ENCODE results near the gene PRKG1. TPM values are rescaled to one million over a fixed set of nuclear protein-coding genes. Genes with fewer than 3 reads are reported as not detected.

PRKG1 gene
- total and polyA plus RNA-seq, 2 donors from 2014 or later: 3.6 to 14.8 TPM

- intact Hi-C loops (cut with DNase I): no loop called here
- Histone ChIP-seq H3K27ac (ENCODE audit: low read depth in 2 of 2, low read length in 2 of 2) (no peak overlapping the region), H3K4me3 (ENCODE audit: low read length in 3 of 3) (no peak overlapping the region), H3K4me1 (ENCODE audit: control insufficient read depth in 2 of 3, insufficient read depth in 2 of 3, low read depth in 1 of 3, low read length in 3 of 3) (no peaks in the 10 kb centered on the region), H3K9me3 (ENCODE audit: control insufficient read depth in 2 of 3, insufficient read depth in 1 of 3, low read length in 3 of 3) (peaks cover 0 to 5% (median 0%) of the 10 kb centered on the region in 3 donors), H3K36me3 (ENCODE audit: control insufficient read depth in 2 of 3, insufficient read depth in 3 of 3, low read length in 3 of 3) (no peaks in the 10 kb centered on the region), H3K9ac (ENCODE audit: low read length in 3 of 3) (no peak overlapping the region), H3K27me3 (ENCODE audit: control insufficient read depth, insufficient read depth, low read length) (no peaks in the 10 kb centered on the region)
- no peak for FAIRE-seq
- no peak for DNase-seq
- no peak for TF ChIP-seq CTCF (IDR thresholded peaks at IDR 0.05; ENCODE audit: borderline replicate concordance, extremely low read depth, insufficient read depth)
Measured at GRCh38 chr10:52007091-52007490, 932.8 kb downstream of the PRKG1 start.

DNA sequence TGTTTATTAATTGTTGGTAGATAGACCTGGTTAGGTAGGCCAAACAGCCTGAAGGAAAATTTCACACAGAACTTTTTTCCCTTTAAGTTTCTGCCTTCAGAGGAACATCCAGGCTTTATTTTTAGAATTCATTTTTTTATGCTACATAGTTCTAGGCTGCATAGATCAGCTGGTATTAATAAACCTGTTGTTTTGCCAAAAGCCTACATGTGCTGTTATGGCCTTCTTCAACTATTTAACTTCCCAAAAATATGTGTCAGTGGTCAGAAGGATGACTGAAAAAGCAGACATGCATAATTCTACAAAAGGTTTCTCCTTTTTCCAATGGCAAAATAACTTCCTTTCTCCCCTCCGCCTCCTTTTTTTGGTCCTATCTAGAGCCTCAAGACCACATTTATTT is 936.8 kb downstream of the PRKG1 start:
- H3K4me1 ChIP-seq (ENCODE audit: control insufficient read depth in 2 of 3, insufficient read depth in 2 of 3, low read depth in 1 of 3, low read length in 3 of 3): no peaks in the 10 kb centered on the region
- H3K9me3 ChIP-seq (ENCODE audit: control insufficient read depth in 2 of 3, insufficient read depth in 1 of 3, low read length in 3 of 3): peaks cover 0 to 5% (median 0%) of the 10 kb centered on the region in 3 donors
- H3K27me3 ChIP-seq (ENCODE audit: control insufficient read depth, insufficient read depth, low read length): no peaks in the 10 kb centered on the region
- DNase-seq (no peak), FAIRE-seq (no peak)
- H3K9ac ChIP-seq (ENCODE audit: low read length in 3 of 3): no peak overlapping the region
- no peak overlapping the region for H3K4me3 ChIP-seq (ENCODE audit: low read length in 3 of 3)
- intact Hi-C loops (cut with DNase I): no loop called here
- no peaks in the 10 kb centered on the region for H3K36me3 ChIP-seq (ENCODE audit: control insufficient read depth in 2 of 3, insufficient read depth in 3 of 3, low read length in 3 of 3)
- no peak overlapping the region for H3K27ac ChIP-seq (ENCODE audit: low read depth in 2 of 2, low read length in 2 of 2)
- no peak for TF ChIP-seq CTCF (IDR thresholded peaks at IDR 0.05; ENCODE audit: borderline replicate concordance, extremely low read depth, insufficient read depth)

DNA sequence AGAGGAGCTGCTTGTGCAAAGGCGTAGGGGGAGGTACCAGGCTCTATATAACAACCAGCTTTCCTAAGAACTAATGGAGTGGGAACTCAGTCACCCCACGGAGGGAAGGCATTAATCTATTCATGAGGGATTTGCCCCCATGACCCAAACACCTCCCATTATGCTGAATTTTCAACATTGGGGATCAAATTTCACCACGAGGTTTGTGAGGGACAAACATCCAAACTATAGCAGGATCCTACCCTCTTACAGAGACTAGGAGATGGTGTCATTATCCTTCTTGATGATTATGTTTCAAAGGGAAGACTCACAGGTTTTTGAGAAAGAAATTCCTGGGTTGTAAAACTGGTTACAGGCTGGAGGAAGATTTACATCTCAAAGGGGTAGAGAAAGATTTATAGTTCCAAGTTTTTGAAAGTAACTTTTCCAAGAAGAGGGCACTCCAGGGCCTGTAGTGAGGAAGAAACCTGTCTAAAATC is 944.8 kb downstream of the PRKG1 start:
- no peaks in the 10 kb centered on the region for H3K9me3 ChIP-seq (ENCODE audit: control insufficient read depth in 2 of 3, insufficient read depth in 1 of 3, low read length in 3 of 3)
- no peaks in the 10 kb centered on the region for H3K36me3 ChIP-seq (ENCODE audit: control insufficient read depth in 2 of 3, insufficient read depth in 3 of 3, low read length in 3 of 3)
- H3K4me3 ChIP-seq (ENCODE audit: low read length in 3 of 3): no peak overlapping the region
- no peak overlapping the region for H3K27ac ChIP-seq (ENCODE audit: low read depth in 2 of 2, low read length in 2 of 2)
- DNase-seq (peak in 4 of 5 donors; percentile 48 to 87 (median 66)), FAIRE-seq (no peak)
- H3K4me1 ChIP-seq (ENCODE audit: control insufficient read depth in 2 of 3, insufficient read depth in 2 of 3, low read depth in 1 of 3, low read length in 3 of 3): peaks cover 0 to 4% (median 0%) of the 10 kb centered on the region in 3 donors
- H3K9ac ChIP-seq (ENCODE audit: low read length in 3 of 3): no peak overlapping the region
- TF ChIP-seq CTCF (IDR thresholded peaks at IDR 0.05; ENCODE audit: borderline replicate concordance, extremely low read depth, insufficient read depth): no peak
- H3K27me3 ChIP-seq (ENCODE audit: control insufficient read depth, insufficient read depth, low read length): no peaks in the 10 kb centered on the region
- intact Hi-C loops (cut with DNase I): no loop called here

GRCh38 chr10:52019656-52020055 is 945.4 kb downstream of the PRKG1 start:
- H3K27ac ChIP-seq (ENCODE audit: low read depth in 2 of 2, low read length in 2 of 2): no peak overlapping the region
- DNase-seq (peak in 1 of 5 donors; percentile 17), FAIRE-seq (no peak)
- no peaks in the 10 kb centered on the region for H3K36me3 ChIP-seq (ENCODE audit: control insufficient read depth in 2 of 3, insufficient read depth in 3 of 3, low read length in 3 of 3)
- H3K9me3 ChIP-seq (ENCODE audit: control insufficient read depth in 2 of 3, insufficient read depth in 1 of 3, low read length in 3 of 3): no peaks in the 10 kb centered on the region
- H3K9ac ChIP-seq (ENCODE audit: low read length in 3 of 3): no peak overlapping the region
- intact Hi-C loops (cut with DNase I): no loop called here
- no peak overlapping the region for H3K4me3 ChIP-seq (ENCODE audit: low read length in 3 of 3)
- TF ChIP-seq CTCF (IDR thresholded peaks at IDR 0.05; ENCODE audit: borderline replicate concordance, extremely low read depth, insufficient read depth): no peak
- H3K4me1 ChIP-seq (ENCODE audit: control insufficient read depth in 2 of 3, insufficient read depth in 2 of 3, low read depth in 1 of 3, low read length in 3 of 3): peaks cover 0 to 4% (median 0%) of the 10 kb centered on the region in 3 donors
- H3K27me3 ChIP-seq (ENCODE audit: control insufficient read depth, insufficient read depth, low read length): no peaks in the 10 kb centered on the region
